Stimulated activated naive CD4-positive, alpha-beta T cell treated with Interleukin-2 at 50 U/mL for 16 hours (primary cell): ENCODE measurements around the gene DMKN.
A peak's percentile ranks its signal among the peaks of the same experiment; 100 is the strongest.

Source experiments
- DNase-seq: peaks from one replicate; lab custom pipeline; 2025; lab: John Stamatoyannopoulos, UW

Gene DMKN

GRCh38 chr19:35525873-35526272, 12.4 kb upstream of the DMKN start:
- no peak for DNase-seq

- DNase-seq: no peak
These were observed 10.9 kb upstream of the DMKN start for GRCh38 chr19:35524181-35524837.

- no peak for DNase-seq
These were observed 9.4 kb upstream of the DMKN start for GRCh38 chr19:35522745-35523327.

GRCh38 chr19:35521124-35521743, 7.8 kb upstream of the DMKN start:
- DNase-seq: no peak

- DNase-seq: no peak
These were observed 5.8 kb upstream of the DMKN start for GRCh38 chr19:35519291-35519690.

GRCh38 chr19:35518313-35518712, 4.9 kb upstream of the DMKN start:
- no peak for DNase-seq

GRCh38 chr19:35517342-35517741, 3.9 kb upstream of the DMKN start:
- no peak for DNase-seq

GRCh38 chr19:35516310-35516709, 2.9 kb upstream of the DMKN start:
- no peak for DNase-seq

GRCh38 chr19:35514282-35514809, 897 bp upstream of the DMKN start:
- DNase-seq: no peak

GRCh38 chr19:35512831-35513627, 420 bp downstream of the DMKN start:
- no peak for DNase-seq

GRCh38 chr19:35511337-35511736, 2.1 kb downstream of the DMKN start:
- DNase-seq: no peak

GRCh38 chr19:35510626-35510964, 2.9 kb downstream of the DMKN start:
- DNase-seq: no peak

GRCh38 chr19:35509861-35510625, 3.4 kb downstream of the DMKN start:
- peak; percentile 69 for DNase-seq

- DNase-seq: peak; percentile 12
These were observed 4.3 kb downstream of the DMKN start for GRCh38 chr19:35509018-35509652.

- no peak for DNase-seq
These were observed 5.3 kb downstream of the DMKN start for GRCh38 chr19:35508129-35508528.

- DNase-seq: no peak
These were observed 5.9 kb downstream of the DMKN start for GRCh38 chr19:35507561-35507960.

- no peak for DNase-seq
These were observed 7.4 kb downstream of the DMKN start for GRCh38 chr19:35506011-35506410.

GRCh38 chr19:35502751-35503150, 10.7 kb downstream of the DMKN start:
- no peak for DNase-seq

GRCh38 chr19:35501684-35502083, 11.8 kb downstream of the DMKN start:
- DNase-seq: no peak

- no peak for DNase-seq
These were observed 12.8 kb downstream of the DMKN start for GRCh38 chr19:35500611-35501010.

- DNase-seq: no peak
These were observed 14.4 kb downstream of the DMKN start for GRCh38 chr19:35498984-35499527.
